ENCODE measurements around the gene PSME1.

PSME1 gene

DNA sequence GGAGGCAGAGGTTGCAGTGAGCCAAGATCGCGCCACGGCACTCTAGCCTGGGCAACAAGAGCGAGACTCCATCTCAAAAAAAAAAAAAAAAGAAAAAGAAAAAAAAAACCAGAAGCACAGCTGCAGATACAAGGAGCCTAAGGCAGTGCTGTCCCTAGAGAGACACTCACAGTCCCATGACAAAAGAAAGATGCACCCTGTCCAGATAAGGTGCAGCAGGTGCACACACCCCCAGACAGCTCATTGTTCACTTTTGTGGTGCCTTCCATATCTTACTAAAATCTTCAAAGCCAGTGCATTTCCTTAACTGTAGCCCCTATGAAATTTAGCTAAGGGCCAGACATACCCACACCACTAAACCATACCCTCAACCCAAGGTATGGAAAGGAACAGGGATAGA, 13.6 kb upstream of the PSME1 start:
- TF ChIP-seq, protein P1, sequence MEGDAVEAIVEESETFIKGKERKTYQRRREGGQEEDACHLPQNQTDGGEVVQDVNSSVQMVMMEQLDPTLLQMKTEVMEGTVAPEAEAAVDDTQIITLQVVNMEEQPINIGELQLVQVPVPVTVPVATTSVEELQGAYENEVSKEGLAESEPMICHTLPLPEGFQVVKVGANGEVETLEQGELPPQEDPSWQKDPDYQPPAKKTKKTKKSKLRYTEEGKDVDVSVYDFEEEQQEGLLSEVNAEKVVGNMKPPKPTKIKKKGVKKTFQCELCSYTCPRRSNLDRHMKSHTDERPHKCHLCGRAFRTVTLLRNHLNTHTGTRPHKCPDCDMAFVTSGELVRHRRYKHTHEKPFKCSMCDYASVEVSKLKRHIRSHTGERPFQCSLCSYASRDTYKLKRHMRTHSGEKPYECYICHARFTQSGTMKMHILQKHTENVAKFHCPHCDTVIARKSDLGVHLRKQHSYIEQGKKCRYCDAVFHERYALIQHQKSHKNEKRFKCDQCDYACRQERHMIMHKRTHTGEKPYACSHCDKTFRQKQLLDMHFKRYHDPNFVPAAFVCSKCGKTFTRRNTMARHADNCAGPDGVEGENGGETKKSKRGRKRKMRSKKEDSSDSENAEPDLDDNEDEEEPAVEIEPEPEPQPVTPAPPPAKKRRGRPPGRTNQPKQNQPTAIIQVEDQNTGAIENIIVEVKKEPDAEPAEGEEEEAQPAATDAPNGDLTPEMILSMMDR (IDR thresholded peaks at IDR 0.05; ENCODE audit: insufficient read depth, low read length, poor library complexity, severe bottlenecking), result no peak
- Histone ChIP-seq H3K4me3 (replicated peaks; ENCODE audit: low read depth, low read length) (no peak overlapping the region), H3K36me3 (ENCODE audit: control insufficient read depth, insufficient read depth, low read length) (peaks cover 36% of the 10 kb centered on the region), H3K27me3 (replicated peaks; ENCODE audit: control insufficient read depth, insufficient read depth, low read length) (no peaks in the 10 kb centered on the region)
- no peak for DNase-seq (ENCODE audit: extremely low read depth, insufficient read length)

DNA sequence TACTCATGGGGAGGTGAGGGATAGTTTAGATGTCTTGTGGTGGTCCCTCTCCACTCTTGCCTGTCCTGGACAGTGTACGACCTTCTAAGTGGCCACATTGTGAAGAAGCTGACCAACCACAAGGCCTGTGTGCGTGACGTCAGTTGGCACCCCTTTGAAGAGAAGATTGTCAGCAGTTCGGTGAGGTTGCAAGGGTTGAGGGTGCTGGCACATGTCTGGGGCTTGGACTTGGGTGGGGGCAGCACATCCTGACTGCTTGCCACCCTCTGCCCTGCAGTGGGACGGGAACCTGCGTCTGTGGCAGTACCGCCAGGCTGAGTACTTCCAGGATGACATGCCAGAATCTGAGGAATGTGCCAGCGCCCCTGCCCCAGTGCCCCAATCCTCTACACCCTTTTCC, 13.1 kb upstream of the PSME1 start:
- Histone ChIP-seq H3K36me3 (ENCODE audit: control insufficient read depth, insufficient read depth, low read length) (peaks cover 34% of the 10 kb centered on the region), H3K4me3 (replicated peaks; ENCODE audit: low read depth, low read length) (no peak overlapping the region), H3K27me3 (replicated peaks; ENCODE audit: control insufficient read depth, insufficient read depth, low read length) (no peaks in the 10 kb centered on the region)
- TF ChIP-seq, protein P1 (IDR thresholded peaks at IDR 0.05; ENCODE audit: insufficient read depth, low read length, poor library complexity, severe bottlenecking), result no peak
- no peak for DNase-seq (ENCODE audit: extremely low read depth, insufficient read length)

DNA sequence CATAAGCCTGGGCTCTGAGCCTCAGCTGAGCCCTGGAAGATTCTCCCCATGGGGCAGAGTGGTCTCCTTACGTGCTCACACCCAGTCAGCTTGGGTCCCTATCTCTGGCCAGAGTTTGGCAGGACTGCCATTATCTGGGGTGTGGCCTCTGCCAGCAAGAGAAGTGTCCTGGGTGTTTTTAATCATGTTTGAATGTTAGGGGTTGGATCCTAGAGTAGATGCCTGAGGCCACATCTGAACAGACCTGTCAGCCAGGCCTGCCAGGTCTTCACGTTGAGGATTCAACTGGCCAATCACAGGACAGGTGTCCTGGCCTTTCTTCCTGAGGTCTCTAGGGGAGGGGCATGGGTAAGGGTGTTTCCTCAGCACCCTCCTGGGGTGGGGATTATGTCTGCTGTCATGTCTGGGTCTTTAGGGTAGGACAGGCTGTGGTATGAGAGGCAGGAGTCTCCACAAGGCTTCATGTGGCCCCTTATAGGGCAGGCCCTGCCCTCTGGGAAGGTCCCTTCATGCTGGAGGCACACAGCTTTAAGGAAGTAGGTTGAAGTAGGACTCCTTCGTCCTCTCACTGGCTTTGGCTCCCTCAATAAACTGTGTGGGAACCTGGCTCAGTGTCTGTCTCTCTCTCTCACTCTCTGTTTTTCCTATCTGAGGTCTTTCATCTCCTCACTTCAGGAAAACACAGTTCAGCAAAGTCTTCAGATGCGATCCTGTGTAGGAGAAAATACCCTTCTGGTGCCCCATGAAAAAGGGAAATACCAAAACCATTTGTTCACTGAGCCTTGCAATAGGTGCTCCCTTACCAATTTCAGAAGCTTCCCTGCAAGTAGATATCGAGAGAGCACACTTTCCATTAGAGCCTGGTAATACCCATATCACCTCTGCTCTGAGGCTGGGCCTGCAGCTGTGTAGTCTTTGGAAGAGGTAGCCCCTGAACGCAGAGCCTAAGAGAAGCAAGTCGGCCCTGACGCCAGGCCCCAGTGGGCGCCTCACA, 12.3 kb upstream of the PSME1 start:
- H3K4me3 ChIP-seq (replicated peaks; ENCODE audit: low read depth, low read length), result no peak overlapping the region
- TF ChIP-seq, protein P1 (IDR thresholded peaks at IDR 0.05; ENCODE audit: insufficient read depth, low read length, poor library complexity, severe bottlenecking), result no peak
- no peaks in the 10 kb centered on the region for H3K27me3 ChIP-seq (replicated peaks; ENCODE audit: control insufficient read depth, insufficient read depth, low read length)
- H3K36me3 ChIP-seq (ENCODE audit: control insufficient read depth, insufficient read depth, low read length), result peaks cover 26% of the 10 kb centered on the region
- no peak for DNase-seq (ENCODE audit: extremely low read depth, insufficient read length)

DNA sequence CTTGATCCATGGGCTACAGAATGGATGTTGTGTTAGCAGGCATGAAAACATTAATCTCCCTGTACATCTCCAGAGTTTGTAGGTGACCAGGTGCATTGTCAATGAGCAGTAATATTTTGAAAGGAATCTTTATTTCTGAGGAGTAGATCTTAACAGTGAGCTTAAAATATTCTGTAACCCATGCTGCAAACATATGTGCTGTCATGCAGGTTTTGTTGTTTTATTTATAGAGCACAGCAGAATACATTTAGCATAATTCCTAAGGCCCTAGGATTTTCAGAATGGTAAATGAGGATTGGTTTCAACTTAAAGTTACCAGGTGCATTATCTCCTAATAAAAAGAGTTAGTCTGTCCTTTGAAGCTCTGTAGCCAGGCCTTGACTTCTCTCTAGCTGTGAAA, 9.1 kb upstream of the PSME1 start:
- Histone ChIP-seq H3K36me3 (ENCODE audit: control insufficient read depth, insufficient read depth, low read length) (peaks cover 9% of the 10 kb centered on the region), H3K4me3 (replicated peaks; ENCODE audit: low read depth, low read length) (no peak overlapping the region), H3K27me3 (replicated peaks; ENCODE audit: control insufficient read depth, insufficient read depth, low read length) (no peaks in the 10 kb centered on the region)
- TF ChIP-seq, protein P1 (IDR thresholded peaks at IDR 0.05; ENCODE audit: insufficient read depth, low read length, poor library complexity, severe bottlenecking), result no peak
- DNase-seq (ENCODE audit: extremely low read depth, insufficient read length), result no peak

DNA sequence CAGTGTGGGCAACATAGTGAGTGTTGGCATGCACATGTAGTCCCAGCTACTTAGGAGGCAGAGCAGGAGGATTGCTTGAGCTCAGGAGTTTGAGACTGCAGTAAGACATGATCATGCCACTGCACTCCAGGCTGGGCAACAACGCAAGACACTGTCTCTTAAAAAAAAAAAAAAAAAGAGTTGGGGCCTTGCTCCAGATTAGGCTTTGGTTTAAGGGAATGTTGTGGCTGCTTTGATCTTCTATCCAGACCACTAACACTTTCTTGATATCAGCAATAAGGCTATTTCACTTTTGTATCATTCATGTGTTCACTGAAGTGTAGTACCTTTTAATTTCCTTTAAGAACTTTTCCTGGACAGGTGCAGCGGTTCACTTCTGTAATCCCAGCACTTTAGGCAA, 8.3 kb upstream of the PSME1 start:
- TF ChIP-seq, protein P1 (IDR thresholded peaks at IDR 0.05; ENCODE audit: insufficient read depth, low read length, poor library complexity, severe bottlenecking), result no peak
- no peak for DNase-seq (ENCODE audit: extremely low read depth, insufficient read length)
- Histone ChIP-seq H3K4me3 (replicated peaks; ENCODE audit: low read depth, low read length) (no peak overlapping the region), H3K27me3 (replicated peaks; ENCODE audit: control insufficient read depth, insufficient read depth, low read length) (no peaks in the 10 kb centered on the region), H3K36me3 (ENCODE audit: control insufficient read depth, insufficient read depth, low read length) (peaks cover 8% of the 10 kb centered on the region)

Measured in GM06990 (cell line).